Common myeloid progenitor, CD34-positive (primary cell): Measurements from ENCODE around the gene MASP2.
A peak's percentile ranks its signal among the peaks of the same experiment; 100 is the strongest.

Source experiments
- CTCF ChIA-PET: fragments of 350-600 bp; sonication (Branson Sonifier 250); formaldehyde crosslinking; loops from one replicate; lab custom pipeline; 2021; ENCODE audit warnings: antibody characterized with exemption; lab: Charles Lee
- POLR2A ChIA-PET: fragments of 350-600 bp; sonication (Branson Sonifier 250); formaldehyde crosslinking; loops from one replicate; lab custom pipeline; 2021; ENCODE audit warnings: antibody characterized with exemption; lab: Charles Lee
- DNase-seq, 3 donors: peaks; one replicate each; pipeline versions ENCODE4 v3.0.0 to v3.0.0-alpha.2; 2013
- H3K27ac ChIP-seq, 2 experiments: 1 replicate in 1 of 2; 2 replicates in 1 of 2; pipeline ENCODE4 v1.7.0; 2013; ENCODE audit warnings: inconsistent platforms in 2 of 2, low read length in 2 of 2, mild to moderate bottlenecking in 2 of 2, low read depth in 1 of 2, moderate library complexity in 1 of 2; ENCODE audit not compliant: severe bottlenecking in 2 of 2, insufficient read depth in 1 of 2, poor library complexity in 1 of 2
- H3K27me3 ChIP-seq, 5 experiments: replicated peaks in 2 of 5; 1 replicate in 3 of 5; 2 replicates in 2 of 5; pipeline versions ENCODE4 v1.6.1 to v1.7.0; 2013; ENCODE audit warnings: low read length in 4 of 5, mild to moderate bottlenecking in 2 of 5, moderate library complexity in 2 of 5, inconsistent platforms in 1 of 5; ENCODE audit not compliant: insufficient read depth in 5 of 5, control insufficient read depth in 4 of 5
- H3K36me3 ChIP-seq, 4 experiments: 1 replicate in 2 of 4; 2 replicates in 2 of 4; pipeline versions ENCODE4 v1.6.1 to v1.7.0; 2013; ENCODE audit warnings: low read length in 3 of 4, control low read depth in 1 of 4, mild to moderate bottlenecking in 1 of 4; ENCODE audit not compliant: control insufficient read depth in 4 of 4, insufficient read depth in 4 of 4
- H3K4me1 ChIP-seq, 4 experiments: 1 replicate in 3 of 4; 2 replicates in 1 of 4; pipeline versions ENCODE4 v1.6.1 to v1.7.1; 2013; ENCODE audit warnings: low read length in 3 of 4, mild to moderate bottlenecking in 3 of 4, control low read depth in 1 of 4, inconsistent platforms in 1 of 4, moderate library complexity in 1 of 4; ENCODE audit not compliant: control insufficient read depth in 4 of 4, insufficient read depth in 4 of 4; ENCODE audit errors: control extremely low read depth in 1 of 4
- H3K4me3 ChIP-seq, 7 experiments: 1 replicate in 4 of 7; 2 replicates in 3 of 7; pipeline versions ENCODE4 v1.5.1 to v1.7.0; 2013; ENCODE audit warnings: mild to moderate bottlenecking in 7 of 7, low read length in 6 of 7, moderate library complexity in 6 of 7, inconsistent platforms in 2 of 7, low read depth in 2 of 7, control low read depth in 1 of 7; ENCODE audit not compliant: insufficient read depth in 4 of 7, control insufficient read depth in 1 of 7; ENCODE audit errors: extremely low read depth in 1 of 7
- H3K9me3 ChIP-seq, 5 experiments: 1 replicate in 4 of 5; 2 replicates in 1 of 5; pipeline versions ENCODE4 v1.6.1 to v1.7.1; 2013; ENCODE audit warnings: low read length in 4 of 5, mild to moderate bottlenecking in 2 of 5, inconsistent platforms in 1 of 5, low read depth in 1 of 5, moderate library complexity in 1 of 5; ENCODE audit not compliant: control insufficient read depth in 4 of 5, insufficient read depth in 2 of 5; ENCODE audit errors: control extremely low read depth in 1 of 5
- WGBS: methylation state at CpG from one replicate; pipeline ENCODE4 v1.1.5; 2013; ENCODE audit not compliant: insufficient coverage; 5-methylcytosine and 5-hydroxymethylcytosine counted together

Gene MASP2

DNA sequence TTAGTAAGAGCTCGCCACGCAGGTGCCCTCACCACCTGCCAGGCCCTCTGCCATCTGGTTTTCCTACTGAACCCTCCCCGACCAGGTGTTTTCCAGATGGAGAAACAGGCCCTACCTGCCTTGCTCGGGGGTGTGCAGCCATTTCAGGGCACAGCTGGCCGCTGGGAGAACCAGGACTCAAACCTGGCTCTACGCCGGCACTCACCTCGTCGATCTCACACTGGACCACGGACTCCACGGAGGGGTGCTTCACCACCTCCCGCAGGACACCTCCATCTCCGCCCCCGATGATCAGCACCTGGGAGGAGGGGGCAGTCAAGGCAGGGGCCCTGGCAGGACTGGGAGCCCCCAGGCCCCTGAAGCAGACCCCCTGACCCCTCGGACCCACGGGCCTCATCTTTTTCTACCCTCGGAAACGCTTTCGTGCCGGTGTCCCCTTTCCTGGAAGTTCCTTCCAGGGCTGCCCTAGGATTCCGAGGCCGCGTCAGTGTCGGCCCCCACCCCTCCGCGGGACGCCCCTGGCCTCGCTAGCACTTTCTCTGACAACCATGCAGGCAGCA is 11.6 kb upstream of the MASP2 start:
- H3K9me3 ChIP-seq, result no peaks in the 10 kb centered on the region
- 86% methylated on average over 18 of the region's 28 CpGs for WGBS
- H3K36me3 ChIP-seq, result peaks cover 3 to 46% (median 21%) of the 10 kb centered on the region in 4 experiments
- ChIA-PET CTCF (interaction anchor here (2.1 kb wide), 1 partner anchor 21 kb away, joined by 7 read pairs; no protein-coding TSS in a partner anchor), POLR2A (no interaction called here)
- DNase-seq, result no peak
- H3K27me3 ChIP-seq, result no peaks in the 10 kb centered on the region
- H3K27ac ChIP-seq, result peak overlapping the region in 1 of 2 experiments; percentile 68
- peak overlapping the region; percentile 44 to 91 (median 82) for H3K4me3 ChIP-seq
- H3K4me1 ChIP-seq, result peaks cover 6 to 27% (median 19%) of the 10 kb centered on the region in 4 experiments

DNA sequence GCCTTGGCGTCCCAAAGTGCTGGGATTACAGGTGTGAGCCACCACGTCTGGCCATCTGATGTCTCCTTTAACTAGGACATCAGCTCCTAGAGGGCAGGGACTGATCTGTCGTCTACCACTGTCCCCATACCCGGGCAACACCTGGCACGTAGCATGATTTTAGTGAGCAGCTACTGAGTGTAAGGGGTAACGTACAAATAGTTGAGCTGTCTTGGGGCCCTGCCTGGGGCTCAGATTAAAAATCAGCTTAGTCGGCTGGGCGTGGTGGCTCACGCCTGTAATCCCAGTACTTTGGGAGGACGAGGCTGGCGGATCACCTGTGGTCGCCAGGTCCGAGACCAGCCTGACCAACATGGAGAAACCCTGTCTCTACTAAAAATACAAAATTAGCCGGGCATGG is 11.0 kb upstream of the MASP2 start:
- H3K9me3 ChIP-seq, result no peaks in the 10 kb centered on the region
- H3K4me1 ChIP-seq, result peaks cover 6 to 23% (median 19%) of the 10 kb centered on the region in 4 experiments
- H3K4me3 ChIP-seq, result no peak overlapping the region
- peaks cover 0 to 3% (median 0%) of the 10 kb centered on the region in 5 experiments for H3K27me3 ChIP-seq
- ChIA-PET CTCF (interaction anchor here (1.0 to 2.1 kb wide), 3 partner anchors 17 to 22 kb away, joined by 3 to 7 read pairs (median 3); no protein-coding TSS in a partner anchor), POLR2A (no interaction called here)
- peaks cover 3 to 42% (median 19%) of the 10 kb centered on the region in 4 experiments for H3K36me3 ChIP-seq
- over 99% methylated on average over 14 of the region's 14 CpGs for WGBS
- no peak overlapping the region for H3K27ac ChIP-seq
- no peak for DNase-seq

DNA sequence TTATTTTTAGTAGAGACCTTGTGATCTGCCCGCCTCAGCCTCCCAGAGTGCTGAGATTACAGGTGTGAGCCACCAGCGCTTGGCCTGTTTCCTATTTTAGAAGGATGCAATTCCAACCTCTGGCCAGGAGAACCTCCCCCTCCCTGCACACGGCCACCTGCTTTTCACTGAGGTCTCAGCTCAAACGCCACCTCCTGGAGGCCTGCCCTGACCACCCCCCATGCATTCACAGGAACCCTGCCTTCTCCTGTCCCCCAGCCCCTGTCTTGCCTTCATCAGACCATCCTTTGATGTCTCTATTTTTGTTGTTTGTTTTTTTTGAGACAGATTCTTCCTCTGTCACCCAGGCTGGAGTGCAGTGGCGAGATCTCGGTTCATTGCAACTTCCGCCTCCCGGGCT is 10.4 kb upstream of the MASP2 start:
- no peak overlapping the region for H3K27ac ChIP-seq
- H3K9me3 ChIP-seq, result no peaks in the 10 kb centered on the region
- POLR2A ChIA-PET, result no interaction called here
- H3K4me3 ChIP-seq, result no peak overlapping the region
- CTCF ChIA-PET, result interaction anchor here (0.6 to 2.1 kb wide), 6 partner anchors 11 to 605 kb away, joined by 3 to 7 read pairs (median 3); no protein-coding TSS in a partner anchor
- peaks cover 3 to 38% (median 18%) of the 10 kb centered on the region in 4 experiments for H3K36me3 ChIP-seq
- peaks cover 6 to 20% (median 19%) of the 10 kb centered on the region in 4 experiments for H3K4me1 ChIP-seq
- peaks cover 0 to 8% (median 0%) of the 10 kb centered on the region in 5 experiments for H3K27me3 ChIP-seq
- DNase-seq, result no peak
- 97% methylated on average over 5 of the region's 8 CpGs for WGBS

DNA sequence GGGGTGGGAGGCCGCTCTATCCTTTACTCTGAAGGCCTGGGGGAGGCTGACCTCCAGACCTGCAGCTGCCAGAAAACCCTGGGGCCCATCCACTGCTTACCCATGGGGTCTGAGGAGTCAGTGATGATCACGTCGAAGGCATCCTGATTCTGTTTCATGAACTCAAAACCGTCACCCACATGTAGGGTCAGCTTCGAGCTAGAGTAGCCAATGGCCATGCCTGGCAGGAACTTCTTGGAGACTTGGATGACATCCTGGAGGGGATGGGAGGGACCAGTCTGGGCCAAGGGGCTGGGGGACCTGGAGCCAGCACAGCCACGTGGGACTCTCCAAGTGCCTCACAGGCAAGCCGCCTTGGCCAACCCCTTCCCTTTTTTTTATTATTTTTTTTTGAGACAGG is 9.5 kb upstream of the MASP2 start:
- Histone ChIP-seq H3K4me3 (no peak overlapping the region), H3K27ac (no peak overlapping the region), H3K27me3 (peaks cover 0 to 10% (median 0%) of the 10 kb centered on the region in 5 experiments), H3K9me3 (no peaks in the 10 kb centered on the region), H3K36me3 (peaks cover 3 to 38% (median 18%) of the 10 kb centered on the region in 4 experiments), H3K4me1 (peaks cover 6 to 20% (median 19%) of the 10 kb centered on the region in 4 experiments)
- WGBS, result 94% methylated on average over 5 of the region's 7 CpGs
- ChIA-PET CTCF (interaction anchor here (0.6 to 1.3 kb wide), 3 partner anchors 10 to 604 kb away, joined by 3 to 4 read pairs (median 4); no protein-coding TSS in a partner anchor), POLR2A (no interaction called here)
- DNase-seq, result no peak

DNA sequence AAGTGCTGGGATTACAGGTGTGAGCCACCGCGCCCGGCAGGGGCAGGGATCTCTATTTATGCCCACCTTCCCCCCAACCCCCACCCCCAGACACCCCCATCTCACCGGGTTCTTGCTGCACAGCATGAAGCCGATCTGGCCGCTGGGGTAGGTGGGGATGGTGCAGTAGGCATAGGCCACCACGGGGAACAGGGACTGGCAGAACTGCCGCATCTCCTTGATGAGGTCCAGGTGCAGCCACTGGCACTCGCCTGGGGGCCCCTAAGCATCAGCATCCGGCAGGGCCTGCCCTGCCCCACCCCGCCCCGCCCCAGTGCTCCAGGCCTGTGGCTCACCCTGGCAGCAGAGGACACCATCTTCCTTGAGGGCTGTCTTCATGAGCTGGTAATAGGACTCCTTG is 8.6 kb upstream of the MASP2 start:
- peaks cover 3 to 38% (median 18%) of the 10 kb centered on the region in 4 experiments for H3K36me3 ChIP-seq

DNA sequence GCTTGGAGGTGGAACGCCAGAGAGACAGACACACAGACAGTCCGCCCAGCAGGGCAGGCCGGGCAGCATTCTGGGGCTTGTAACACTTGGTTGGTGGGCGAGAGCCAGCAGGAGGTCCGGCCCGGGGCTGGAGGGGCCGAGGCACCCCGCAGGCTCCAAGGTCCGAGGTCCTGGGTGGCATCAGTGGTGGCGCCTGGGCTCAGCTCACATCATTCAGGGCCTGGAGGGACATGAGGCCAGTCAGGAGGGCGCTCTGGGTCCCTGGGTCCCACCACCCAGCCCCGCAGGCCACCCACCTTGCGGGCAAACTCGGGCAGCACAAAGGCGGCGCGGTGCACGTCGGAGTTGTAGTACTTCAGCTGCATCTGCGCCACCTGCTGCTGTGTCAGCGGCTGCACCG is 7.6 kb upstream of the MASP2 start:
- no peak overlapping the region for H3K27ac ChIP-seq

More for the DNA sequence above, 8.6 kb upstream of the MASP2 start:
- H3K4me1 ChIP-seq, result peaks cover 3 to 16% (median 14%) of the 10 kb centered on the region in 4 experiments
- peaks cover 0 to 10% (median 0%) of the 10 kb centered on the region in 5 experiments for H3K27me3 ChIP-seq
- no peak overlapping the region for H3K27ac ChIP-seq
- 95% methylated on average over 6 of the region's 12 CpGs for WGBS
- H3K9me3 ChIP-seq, result no peaks in the 10 kb centered on the region
- ChIA-PET POLR2A (interaction anchor here (0.6 kb wide), 1 partner anchor 13 kb away, joined by 3 read pairs; no protein-coding TSS in a partner anchor), CTCF (interaction anchor here (0.6 to 1.3 kb wide), 2 partner anchors 24 to 138 kb away, joined by 3 to 4 read pairs; no protein-coding TSS in a partner anchor)
- no peak overlapping the region for H3K4me3 ChIP-seq
- DNase-seq, result no peak

DNA sequence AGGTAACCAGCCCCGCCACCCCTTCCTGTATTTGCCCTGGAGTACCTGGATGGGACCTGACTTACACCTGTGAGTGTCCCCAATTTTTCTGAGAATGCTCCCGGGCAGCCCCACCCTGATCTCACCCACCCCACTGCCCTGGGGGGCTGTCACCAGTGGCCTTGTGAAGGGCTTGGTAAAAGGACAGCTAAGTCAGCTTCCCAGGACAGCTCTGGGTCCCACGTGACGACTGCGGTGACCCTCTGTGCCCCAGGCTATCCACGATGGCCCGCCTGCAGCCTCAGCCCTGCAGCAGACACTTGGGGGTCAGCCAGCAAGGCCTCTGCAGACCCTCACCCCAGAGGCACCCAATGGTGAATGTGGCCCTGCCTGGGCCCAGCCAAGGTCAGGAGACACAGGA is 7.1 kb upstream of the MASP2 start:
- Histone ChIP-seq H3K27ac (no peak overlapping the region), H3K36me3 (peaks cover 3 to 38% (median 18%) of the 10 kb centered on the region in 4 experiments), H3K4me1 (peaks cover 0 to 10% (median 8%) of the 10 kb centered on the region in 4 experiments), H3K27me3 (peaks cover 0 to 10% (median 0%) of the 10 kb centered on the region in 5 experiments), H3K4me3 (no peak overlapping the region), H3K9me3 (no peaks in the 10 kb centered on the region)
- POLR2A ChIA-PET, result no interaction called here
- WGBS, result 98% methylated on average over 6 of the region's 7 CpGs
- CTCF ChIA-PET, result interaction anchor here (2.1 kb wide), 1 partner anchor 23 kb away, joined by 4 read pairs; no protein-coding TSS in a partner anchor
- no peak for DNase-seq

More for the DNA sequence above, 7.6 kb upstream of the MASP2 start:
- 97% methylated on average over 19 of the region's 22 CpGs for WGBS
- H3K9me3 ChIP-seq, result no peaks in the 10 kb centered on the region
- ChIA-PET CTCF (interaction anchor here (2.1 kb wide), 1 partner anchor 23 kb away, joined by 4 read pairs; no protein-coding TSS in a partner anchor), POLR2A (no interaction called here)
- peaks cover 3 to 38% (median 18%) of the 10 kb centered on the region in 4 experiments for H3K36me3 ChIP-seq
- H3K4me3 ChIP-seq, result no peak overlapping the region
- peaks cover 0 to 10% (median 0%) of the 10 kb centered on the region in 5 experiments for H3K27me3 ChIP-seq
- DNase-seq, result no peak
- H3K4me1 ChIP-seq, result peaks cover 0 to 12% (median 11%) of the 10 kb centered on the region in 4 experiments
